ENCODE measurements around the gene EIF1.
"Not testable (repeated sequence)": the region's sequence is repeated elsewhere in the genome, so short reads cannot be mapped to it uniquely, and the experiment has no call there.

EIF1 gene

DNA sequence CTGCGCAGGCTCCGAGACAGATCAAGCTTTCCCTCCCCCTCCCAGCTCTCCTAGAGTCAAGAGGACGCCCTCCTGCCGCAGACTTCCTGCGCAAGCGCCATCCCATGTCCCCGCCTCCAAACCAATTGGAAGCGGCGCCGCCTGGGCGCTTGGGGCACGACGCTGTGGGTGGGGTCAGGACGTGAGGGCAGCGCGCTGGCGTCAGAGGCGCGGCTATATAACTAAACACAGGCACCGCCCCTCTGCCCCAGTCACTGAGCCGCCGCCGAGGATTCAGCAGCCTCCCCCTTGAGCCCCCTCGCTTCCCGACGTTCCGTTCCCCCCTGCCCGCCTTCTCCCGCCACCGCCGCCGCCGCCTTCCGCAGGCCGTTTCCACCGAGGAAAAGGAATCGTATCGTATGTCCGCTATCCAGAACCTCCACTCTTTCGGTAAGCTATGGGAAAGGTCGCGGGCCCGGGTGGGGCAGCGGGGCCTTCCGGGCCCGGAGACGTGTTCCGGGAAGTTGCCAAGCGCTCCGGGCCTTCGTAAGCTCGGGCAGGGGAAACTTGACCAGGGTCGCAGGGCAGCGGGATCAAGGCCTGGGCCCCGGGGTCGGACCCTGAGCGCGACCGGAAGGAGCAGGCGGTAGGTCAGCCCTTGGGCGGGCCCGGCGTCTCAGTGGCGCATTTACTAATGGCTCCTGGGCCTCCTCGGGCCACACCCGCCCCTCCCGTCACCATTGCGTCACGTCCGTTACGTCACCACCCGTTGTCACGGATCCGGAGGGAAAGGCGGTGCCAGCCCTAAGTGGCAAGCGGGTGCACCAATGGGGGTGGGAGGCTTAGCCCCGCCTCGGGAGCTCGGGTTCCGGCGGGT, at the start of gene EIF1:
Gene EIF1 (plus strand): TSS at position 245 of the 856 bp plus-strand sequence. CDS start 154 bp downstream, at position 399.
- peak; percentile 99 for DNase-seq

DNA sequence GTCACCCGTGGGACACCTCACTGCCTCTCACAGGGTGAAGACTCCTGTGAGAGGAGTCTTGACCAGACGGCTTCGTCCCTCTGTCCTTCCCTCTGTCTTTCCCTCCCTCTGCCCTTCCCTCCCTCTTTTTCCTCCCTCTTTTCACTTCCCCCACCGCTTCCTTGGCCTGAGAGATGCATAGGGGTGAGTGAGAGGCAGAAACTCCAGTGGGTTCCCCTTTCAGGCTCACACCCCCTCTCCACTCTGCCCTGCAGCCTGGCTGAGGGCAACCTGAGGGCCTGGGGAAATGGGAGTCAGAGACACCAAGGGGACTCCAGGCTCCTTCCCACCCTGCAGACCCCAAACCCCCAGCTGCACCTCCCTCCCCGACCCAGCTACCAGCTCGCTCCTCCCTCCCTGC, 49.7 kb upstream of the EIF1 start:
- no peak for DNase-seq

DNA sequence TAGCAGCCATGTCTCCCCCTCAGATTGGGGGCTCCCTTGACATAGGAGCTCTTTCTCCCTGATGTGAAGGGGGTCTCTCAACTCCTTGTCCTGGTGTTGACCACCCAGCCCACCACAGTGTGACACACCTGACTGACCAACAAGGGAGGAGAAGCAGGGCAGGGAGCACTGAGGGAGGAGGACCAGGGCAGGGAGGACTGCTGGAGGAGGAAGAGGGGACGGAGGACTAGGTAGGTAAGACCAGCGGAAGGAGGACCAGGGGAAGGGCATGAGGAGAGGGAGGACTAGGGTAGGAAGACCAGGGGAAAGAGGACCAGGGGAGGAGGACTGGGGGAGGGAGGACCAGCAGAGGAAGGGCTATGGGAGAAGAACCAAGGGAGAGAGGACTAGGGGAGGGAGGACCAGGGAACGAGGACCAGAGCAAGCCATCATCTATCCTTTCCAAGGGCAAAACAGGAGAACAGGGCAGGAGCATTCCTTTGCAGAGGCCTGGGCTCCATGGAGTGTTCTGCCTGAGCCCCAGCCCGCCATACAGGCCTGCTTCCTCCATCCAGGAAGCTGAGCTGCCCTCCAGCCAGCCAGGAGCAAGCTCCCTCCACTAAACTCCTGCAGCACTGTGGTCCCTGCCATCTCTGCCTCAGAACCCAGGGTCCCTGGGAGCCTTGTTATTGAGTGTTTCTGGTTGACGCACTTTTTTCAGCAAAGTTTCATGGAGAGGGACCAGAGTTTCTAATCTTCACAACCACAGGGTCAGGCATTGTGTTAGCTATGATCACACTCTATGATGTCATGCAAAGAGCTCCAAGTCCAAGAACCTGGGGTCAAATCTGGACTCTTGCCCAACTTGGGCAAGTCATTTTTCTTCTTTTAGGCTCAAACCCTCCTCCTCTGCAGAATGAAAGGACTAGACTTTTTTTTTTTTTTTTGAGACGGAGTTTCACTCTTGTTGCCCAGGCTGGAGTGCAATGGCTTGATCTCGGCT, 48.9 kb upstream of the EIF1 start:
- DNase-seq = no peak

DNA sequence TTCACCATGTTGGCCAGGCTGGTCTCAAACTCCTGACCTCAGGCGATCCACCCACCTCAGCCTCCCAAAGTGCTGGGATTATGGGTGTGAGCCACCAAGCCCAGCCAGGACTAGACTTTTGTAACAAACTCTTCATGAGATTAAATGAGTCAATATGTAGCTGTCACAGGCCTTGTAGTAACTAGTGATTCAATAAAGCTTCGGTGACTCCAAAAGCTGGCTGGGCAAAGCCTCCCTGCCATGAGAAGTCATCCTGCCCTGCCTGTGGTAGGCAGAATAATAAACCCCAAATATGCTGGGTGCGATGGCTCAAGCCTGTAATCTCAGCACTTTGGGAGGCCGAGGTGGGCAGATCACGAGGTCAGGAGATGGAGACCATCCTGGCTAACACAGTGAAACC, 48.1 kb upstream of the EIF1 start:
- not testable (repeated sequence) for DNase-seq

DNA sequence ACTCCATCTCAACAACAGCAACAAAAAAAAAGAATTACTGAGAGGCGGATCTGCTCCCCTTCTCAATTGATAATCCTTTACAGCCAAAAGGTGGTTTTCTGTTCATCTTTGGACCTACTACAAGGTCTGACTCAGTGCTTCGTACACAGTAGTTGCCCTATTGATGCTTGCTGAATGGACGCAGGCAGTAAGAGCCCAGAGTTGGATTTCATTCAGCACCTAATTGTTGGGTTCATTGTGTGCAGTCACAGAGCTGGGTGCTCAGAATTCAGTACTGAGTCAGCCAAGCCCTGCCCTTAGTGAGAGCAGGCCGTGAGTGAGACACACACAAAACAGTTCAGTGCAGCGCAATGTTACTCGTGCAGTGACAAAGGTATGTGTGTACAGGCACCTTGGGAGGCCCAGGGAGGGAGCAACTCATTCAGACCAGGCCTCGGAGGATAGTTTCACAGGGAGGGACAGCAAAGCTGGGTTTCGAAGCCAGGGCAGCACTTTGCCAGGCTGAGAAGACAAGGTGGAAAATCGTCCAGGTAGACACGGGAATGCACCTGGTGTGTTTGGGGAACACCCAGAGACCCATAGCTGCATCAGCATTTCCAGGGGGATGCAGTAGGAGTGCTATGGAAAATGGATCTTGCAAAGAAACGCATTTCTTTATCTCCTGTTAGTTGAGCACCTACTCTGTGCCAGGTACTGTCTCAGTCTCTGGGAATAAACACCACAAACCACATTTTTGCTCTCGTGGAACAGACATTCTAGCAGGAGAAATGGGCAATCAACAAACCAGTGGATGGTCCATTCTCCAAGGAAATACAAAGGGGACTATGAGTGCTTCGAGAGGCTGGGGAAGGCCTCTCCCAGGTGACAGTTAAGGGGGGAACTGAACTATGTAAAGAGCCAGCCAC, 46.2 kb upstream of the EIF1 start:
- DNase-seq = no peak

DNA sequence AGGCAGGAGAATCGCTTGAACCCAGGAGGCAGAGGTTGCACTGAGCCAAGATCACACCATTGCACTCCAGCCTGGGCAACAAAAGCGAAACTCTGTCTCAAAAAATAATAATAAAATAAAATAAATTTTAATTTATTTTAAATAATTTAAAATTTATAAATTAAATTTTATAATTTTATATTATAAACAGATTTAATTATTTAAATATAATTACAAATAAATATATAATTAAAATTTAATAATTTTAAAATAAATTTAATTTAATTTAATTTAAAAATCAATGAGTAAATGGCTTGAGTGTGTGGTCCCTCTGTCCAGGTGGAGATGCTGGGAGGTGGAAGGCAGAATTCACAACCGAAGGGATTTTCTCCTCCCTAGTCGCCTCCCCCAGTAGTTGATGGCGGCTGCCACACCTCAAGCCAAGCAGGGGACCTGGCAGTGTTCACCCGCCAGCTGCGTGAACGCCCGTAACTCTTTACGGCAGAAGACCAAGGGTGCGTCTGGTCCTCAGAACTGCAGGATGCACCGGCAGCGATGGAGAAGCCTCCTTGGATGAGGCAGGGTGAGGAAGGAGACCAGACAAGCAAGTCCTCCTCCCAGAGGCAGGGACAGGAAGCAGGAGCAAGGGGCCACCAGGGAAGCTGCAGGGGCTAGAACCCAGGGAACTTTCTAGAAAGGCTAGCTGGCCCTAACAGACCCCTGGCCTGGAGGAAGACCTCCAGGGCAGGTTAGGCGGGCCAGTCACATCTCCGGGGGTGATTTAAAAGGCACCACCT, 41.5 kb upstream of the EIF1 start:
- DNase-seq = no peak

DNA sequence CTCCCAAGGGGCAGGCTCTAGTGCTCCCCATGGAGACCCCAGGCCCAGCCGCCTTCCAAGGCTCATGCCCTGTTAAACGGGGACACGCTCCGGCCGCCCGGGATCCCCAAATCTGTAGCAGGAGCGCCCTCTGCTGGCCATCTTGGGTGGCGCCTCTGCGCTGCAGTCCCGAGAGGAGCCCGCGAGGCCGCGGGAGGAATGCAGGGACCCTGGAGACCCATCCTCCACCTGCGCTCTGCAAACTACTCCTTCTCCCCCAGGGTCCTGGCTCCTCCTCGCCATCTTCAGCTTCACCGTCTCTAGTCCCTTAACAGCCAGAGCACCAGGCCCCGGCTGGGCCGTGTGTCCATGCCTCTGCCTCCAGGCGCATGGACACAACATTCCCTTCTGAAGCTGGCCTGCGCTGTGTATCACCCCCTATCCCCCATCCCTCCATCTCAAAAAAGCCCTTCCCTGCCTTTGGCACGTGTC, 40.7 kb upstream of the EIF1 start:
- peak; percentile 78 for DNase-seq

DNA sequence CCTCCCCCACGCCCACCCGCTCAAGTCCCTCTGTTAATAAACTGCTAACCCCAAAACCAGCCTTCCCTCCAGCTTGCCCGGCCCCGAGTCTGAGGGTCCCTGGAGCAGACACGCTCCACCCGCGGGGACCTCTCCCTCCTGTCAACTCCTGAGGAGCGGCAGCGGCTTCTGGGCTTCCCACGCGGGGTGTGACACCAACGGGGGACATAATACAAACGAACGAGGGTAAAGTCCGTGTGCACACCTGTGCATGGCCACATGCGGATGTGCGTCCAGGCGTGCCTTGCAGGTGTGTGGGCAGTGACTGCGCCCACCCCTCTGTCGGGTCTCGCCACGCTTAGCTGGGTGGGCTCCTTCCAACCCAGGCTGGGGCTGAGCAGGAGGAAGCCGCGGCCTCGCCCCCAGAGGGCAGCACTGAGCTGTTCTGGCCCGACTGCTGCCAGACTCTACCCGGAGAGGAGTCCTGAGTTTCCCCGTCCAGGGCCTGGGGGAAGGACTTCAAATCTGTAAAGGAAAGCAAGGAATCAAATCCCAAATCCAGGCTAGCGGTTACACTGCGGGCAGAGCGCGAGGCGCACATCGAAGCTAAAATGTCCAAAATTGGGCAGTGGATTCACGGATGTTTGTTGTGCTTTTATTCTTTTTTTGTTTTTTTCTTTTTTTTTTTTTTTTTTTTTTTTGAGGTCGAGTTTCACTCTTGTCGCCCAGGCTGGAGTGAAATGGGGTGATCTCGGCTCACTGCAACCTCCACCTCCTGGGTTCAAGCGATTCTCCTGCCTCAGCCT, 40.1 kb upstream of the EIF1 start:
- DNase-seq = peak; percentile 39

DNA sequence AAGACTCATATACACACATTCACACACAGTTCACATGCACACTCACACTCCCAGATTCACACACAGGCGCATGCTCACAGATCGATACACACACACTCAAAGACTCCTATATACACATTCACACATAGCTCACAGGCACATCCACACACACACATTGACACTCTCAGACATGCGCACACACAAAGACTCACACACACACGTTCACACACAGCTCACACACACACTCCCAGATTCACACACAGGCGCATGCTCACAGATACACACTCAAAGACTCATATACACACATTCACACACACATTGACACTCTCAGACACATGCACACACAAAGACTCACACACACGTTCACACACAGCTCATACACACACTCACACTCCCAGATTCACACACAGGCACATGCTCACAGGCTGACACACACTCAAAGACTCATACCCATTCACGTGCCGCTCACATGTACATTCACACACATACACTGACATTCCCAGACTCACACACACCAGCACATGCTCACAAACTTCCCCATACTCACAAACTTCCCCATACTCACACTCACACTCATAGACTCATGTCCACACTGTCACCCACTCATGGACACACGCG, 38.7 kb upstream of the EIF1 start:
- DNase-seq = no peak

DNA sequence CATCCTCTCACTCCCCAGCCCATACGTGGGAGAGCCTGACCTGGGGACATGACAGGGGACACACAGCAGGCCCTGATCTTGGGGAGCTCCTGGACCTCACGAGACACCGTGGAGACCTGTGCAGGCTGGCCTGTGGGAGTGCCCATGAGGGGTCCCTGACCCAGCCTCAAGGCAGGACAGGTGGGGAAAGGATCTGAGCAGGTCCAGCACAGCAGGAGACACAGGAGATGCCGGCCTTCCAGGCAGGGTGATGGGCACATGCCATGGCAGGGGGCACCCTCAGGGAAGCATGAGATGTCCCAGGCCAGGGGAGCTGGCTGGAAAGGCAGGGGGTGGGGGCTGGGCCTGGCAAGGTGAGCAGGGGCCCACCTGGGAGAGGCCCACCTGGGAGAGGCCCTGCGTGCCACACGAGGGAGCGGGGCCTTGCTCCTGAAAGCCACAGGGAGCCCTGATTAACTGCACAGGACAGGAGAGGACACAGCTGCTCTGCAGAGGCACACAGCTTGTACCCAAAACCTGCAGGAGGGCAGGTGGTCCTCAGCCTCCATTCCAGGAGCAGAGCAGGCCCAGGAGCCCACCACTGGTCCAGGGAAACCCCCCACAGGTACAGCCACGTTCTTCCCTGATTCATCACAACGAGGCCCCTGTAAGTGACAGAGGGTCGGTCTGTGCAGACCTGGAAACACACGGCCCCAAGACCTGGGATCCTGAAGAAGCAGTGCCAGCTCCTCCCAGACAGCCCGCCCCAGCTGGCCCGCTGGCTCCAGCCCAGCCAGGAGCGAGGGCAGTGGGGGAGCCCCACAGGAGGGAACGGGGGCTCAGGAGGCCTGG, 37.7 kb upstream of the EIF1 start:
- no peak for DNase-seq

DNA sequence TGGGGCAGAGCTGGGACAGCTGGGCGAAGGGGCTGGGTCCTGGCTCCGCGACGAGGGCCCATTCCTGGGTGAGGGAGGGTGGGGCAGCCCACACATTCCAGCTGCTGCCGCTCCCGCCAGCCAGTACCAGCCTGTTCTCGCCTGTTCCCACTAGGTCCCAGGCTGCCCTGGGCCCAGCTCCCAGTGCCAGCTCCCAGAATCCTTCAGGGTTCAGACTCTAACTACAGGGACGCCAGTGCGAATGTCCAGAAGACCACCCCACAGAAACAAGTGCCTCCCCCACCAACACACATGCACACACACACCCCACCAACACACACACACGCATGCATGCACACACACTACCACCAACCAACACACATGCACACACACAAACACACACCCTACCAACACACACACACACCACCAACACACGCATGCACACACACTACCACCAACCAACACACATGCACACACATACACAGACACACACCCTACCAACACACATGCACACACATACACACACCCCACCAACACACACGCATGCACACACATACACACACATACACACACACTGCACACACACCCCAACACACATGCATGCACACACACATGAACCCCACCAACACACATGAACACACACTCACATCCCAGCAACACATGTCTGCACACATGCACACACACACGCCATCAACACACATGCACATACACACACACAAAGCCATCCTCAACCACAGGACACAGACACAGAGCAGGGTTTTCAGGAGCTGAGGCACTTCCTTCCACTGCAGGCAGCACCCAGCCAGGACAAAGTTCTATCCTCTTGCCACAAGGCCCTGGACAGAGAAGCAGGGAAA, 36.8 kb upstream of the EIF1 start:
- no peak for DNase-seq

DNA sequence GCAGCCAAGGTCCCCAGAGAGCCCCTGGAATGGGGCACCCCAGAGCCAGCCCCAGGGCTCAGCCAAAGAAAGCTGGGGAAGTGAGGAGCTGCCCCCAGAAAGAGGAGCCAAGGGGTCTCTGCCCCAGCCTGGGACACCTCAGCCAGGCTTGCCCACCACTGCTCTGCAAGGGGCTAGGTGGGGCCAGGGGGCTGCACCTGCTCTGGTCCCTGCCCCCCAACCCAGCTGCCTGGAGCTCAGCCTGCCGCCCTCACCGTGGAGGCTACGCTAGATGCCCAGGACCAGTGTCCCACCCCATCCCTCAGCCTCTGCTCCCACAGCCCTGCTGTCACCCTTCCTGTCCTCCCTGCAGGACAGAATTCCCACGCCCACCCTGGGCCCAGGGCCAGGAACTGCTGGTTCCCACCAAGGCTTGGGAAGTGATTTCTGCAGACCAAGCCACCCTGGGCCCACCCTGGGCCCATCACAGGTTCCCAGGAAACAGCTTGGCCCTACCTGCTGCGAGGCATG, 36.2 kb upstream of the EIF1 start:
- DNase-seq = no peak

DNA sequence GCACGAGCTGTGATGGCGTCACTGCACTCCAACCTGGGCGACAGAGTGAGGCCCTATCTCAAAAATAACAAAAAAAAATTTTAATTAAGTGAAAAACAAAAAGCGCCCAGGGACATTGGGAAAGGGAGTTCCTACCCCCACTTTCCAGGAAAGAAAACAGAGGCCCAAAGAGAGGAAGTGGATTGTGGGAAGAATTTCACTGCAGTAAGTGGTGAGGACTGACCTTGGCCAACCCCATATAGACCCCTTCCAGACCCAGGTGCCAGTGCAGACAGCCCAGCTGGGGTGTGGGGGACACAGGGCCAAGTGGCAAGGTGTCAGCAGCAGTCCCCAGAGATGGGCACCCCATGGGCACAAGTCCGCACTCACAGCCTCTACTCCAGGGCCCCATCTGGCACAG, 35.3 kb upstream of the EIF1 start:
- no peak for DNase-seq

DNA sequence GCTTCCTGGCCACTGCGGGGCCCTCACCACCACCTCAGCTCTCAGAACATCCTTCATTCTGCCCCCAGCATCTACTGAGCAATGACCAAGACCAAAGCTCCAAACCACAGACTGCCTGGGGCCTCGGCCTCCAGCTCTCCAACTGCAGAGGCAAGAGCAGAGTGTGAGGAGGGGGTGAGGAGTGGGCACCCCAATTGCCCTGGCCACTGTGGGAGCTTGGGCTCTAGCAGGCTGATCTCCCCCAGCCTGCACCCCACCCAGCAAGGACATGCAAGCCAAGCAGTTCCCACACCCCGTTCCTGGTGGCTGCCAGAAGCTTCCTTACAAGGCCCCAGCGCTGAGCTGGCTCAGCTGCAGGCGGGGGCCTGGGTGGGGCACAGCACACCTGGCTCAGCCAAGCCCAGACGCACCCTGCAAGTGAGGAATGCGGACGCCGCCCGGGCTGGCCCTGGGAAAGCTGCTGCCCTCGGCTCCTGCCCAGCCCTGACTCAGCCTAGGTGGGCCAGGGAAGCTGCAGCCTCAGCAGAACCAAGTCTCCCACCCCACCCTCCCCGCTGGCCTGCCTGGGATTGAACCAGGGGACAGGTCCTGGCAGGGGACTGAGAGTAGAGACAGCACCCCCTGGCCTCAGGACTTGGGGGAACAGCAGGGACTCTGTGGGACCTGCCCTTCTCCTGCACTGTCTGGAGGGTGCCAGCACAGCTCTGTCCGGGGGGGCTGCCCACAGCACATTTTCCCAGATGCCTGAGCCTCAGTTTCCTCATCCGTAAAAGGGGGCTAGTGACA, 34.6 kb upstream of the EIF1 start:
- no peak for DNase-seq

DNA sequence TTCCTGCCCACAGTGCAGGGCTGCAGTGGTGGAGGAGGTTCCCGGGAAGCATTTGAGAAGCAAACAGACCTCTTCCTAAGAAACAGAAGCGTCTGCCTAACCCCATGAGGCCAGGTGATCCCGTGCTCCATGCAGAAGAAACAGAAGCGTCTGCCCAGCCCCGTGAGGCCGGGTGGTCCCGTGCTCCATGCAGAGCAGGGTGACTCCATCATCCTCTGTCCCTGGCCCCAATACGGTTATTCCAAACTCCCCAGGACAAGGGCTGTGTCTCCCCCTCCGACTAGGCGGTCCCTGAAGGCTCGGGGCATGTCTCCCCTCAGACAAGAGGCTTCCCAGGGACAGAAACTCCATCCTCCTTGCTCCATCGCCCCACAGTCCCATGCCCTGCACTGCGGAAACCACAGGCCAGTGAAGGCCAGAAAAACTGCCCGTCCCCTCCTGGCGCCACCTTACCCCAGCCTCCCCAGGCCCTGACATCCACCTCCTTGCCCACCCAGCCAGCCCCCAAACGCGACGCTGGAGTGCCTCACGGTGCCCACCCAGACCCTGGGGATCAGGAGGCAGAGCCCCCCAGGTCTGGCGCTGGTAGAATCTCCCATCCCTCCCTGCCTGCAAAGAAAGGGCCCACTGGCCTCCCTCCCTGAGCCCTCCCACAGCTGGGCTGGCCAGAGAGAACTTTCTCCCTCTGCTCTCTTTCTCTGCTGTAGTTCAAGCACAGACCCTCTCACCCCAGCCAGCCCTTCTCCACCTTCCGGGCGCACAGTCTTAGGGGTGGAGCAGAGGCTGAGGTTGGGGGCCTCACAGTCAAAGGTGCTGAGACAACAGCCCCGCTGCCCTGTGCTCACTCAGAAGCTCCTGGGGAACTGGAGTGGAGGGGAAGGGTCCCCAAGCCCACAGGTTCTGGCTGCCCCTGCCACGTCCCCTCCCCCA, 33.7 kb upstream of the EIF1 start:
- DNase-seq = no peak

DNA sequence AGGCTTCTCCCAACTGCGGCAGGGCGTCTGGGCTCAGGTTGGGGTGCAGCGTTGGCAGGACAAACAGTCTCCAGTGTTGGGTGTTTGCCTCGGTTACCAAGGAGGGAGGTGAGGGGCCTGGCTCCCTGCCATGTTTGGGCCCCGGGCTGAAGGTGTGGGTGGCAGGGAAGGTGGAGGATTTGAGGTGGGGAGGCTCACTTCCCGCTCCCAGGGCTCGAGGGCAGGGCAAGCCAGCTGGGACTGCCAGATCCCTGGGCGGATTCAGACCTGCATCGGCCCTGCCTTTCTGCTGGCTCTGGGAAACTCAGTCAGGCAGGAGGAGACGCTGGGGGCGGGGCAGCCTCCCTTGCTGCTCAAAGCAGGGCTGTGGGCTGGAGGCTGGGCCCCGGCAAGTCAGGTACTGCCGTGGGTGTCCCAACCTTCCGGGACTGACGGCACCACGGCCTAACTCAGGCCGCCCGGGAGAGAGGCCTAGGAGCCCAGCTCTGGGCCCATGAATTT, 33.0 kb upstream of the EIF1 start:
- no peak for DNase-seq

Data from KG1 (cell line).